Muscle of arm (tissue), 12 donors: ENCODE results near the gene SHISA9. TPM values are rescaled to one million over a fixed set of nuclear protein-coding genes. Genes with fewer than 3 reads are reported as not detected.

Experiments
- DNase-seq: peaks from one replicate; pipeline ENCODE4 v3.0.0-alpha.2; 2013
- polyA plus RNA-seq, 12 donors: library from polyadenylated mRNA; unstranded; fragments of 120-200 nt; gene quantifications; one replicate each; pipeline ENCODE4 v1.2.1, GENCODE V29; 2013; ENCODE audit not compliant: insufficient read length in 12 of 12

Gene SHISA9
- polyA plus RNA-seq, 12 donors = 0.03 to 9.6 (median 0.15) TPM; not detected in 1

DNA sequence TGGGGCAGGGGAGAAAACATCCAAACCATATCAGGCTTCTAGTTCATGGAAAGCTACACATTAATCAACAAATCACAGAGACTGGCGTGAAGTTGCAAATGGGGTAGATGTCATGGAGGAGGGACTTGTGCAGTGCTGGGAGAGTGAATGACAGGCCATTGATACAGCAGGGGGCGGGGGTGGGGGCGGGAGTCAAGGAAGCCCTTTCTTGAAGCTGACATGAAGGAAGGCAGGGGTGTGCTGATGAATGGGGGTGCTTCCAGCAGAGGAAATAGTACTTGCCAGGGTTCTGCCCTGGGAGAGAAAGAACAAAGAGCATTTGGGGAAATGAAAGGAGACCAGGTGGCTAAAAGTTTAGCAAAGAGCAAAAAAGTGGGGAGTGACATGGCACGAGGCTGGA lies 269.9 kb downstream of the SHISA9 start:
- DNase-seq = no peak

- no peak for DNase-seq
Measured at GRCh38 chr16:13176711-13177110, 275.3 kb downstream of the SHISA9 start.

DNA sequence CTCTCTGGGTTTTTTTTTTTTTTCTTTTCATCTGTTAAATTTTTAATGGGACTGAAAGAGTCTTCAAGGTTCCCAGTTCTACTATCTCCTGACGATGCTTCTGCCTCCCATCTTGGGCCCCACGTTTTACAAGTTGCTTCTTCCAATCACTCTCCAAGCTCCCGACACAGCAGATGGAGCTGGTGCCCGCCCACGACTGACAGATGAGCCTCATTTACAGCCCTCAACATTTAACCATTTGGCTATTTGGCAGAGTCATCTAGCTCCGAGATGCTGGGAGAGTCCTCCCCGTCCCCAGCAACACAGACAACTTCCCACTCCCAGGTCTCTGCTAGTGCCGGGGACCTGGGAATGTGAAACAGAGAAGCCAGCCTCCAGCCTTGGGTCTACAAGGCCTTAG lies 276.9 kb downstream of the SHISA9 start:
- no peak for DNase-seq

DNA sequence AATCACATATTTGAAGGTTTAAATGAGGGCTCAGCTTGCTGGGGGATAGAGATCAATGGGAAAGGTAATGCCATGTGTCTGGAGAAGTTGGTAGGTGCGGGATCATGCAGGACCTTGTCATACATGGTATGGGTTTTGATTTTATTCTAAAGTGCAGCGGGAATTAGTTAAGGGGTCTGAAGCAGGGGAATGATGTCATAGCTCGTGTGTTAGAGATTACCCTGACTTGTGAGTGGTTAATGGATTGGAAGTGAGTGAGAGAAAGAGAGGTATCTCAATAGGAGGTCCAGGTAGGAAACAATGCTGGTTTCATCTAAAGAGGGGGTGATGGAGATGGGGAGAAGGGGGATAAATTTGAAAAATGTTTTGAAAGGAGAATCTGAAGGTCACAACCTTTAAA lies 280.0 kb downstream of the SHISA9 start:
- no peak for DNase-seq

DNA sequence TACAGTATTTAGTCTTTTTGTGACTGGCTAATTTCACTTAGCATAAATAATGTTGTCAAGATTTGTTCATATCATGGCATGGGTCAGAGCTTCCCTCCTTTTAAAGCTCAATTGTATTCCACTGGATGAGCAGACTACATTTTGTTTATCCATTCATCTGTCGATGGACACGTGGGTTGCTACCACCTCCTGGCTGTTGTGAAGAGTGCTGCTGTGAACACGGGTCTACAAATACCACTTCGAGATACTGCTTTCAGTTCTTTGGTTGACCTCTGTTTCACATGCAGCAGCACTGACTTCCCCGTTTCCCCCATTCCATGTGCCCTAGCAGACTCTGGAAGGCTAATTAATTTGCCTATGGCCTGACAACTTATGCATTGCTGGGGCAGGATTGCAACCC lies 285.4 kb downstream of the SHISA9 start:
- DNase-seq = no peak

DNA sequence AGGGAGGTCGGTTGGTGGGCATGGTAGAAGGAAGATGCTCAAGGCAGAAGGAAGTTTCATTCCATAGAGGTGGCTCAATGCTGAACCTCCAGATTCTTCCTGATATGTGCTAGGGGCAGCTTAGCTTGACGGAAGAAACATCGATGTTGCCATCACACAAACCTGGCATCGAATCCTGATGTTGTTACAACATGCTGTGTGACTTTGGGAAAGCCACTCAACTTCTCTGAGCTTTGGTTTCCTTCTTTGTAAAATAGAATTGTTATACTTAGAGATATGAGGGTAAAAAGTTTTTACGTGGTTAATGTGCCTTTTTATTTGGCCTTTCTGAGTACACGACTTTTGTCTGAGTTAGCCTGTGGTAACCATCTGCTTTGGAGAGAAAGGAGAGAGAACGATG lies 287.9 kb downstream of the SHISA9 start:
- DNase-seq = no peak

GRCh38 chr16:13193721-13194120 lies 292.3 kb downstream of the SHISA9 start:
- DNase-seq = no peak

- no peak for DNase-seq
Measured at GRCh38 chr16:13194766-13195165, 293.4 kb downstream of the SHISA9 start.

GRCh38 chr16:13203725-13204124 lies 302.3 kb downstream of the SHISA9 start:
- no peak for DNase-seq

DNA sequence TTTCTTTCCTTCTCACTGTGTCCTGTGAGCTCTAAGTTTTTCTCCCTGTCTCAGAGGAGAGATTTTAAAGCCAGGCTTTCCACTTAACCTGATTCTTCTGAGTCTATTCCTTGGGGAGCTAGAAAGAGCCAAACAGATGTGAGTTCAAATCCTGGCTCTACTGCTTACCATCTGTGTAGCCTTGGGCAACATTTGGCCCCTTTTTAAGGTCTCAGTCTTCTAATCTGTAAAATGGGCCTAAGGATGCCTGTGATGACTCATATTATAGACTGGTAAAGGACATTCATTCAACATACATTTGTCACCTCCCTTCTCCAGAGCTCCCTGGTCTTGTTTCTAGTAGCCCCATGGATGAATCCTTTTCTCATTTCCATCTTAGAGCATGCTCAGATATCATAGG lies 304.0 kb downstream of the SHISA9 start:
- no peak for DNase-seq

GRCh38 chr16:13206606-13207005 lies 305.2 kb downstream of the SHISA9 start:
- DNase-seq = no peak

DNA sequence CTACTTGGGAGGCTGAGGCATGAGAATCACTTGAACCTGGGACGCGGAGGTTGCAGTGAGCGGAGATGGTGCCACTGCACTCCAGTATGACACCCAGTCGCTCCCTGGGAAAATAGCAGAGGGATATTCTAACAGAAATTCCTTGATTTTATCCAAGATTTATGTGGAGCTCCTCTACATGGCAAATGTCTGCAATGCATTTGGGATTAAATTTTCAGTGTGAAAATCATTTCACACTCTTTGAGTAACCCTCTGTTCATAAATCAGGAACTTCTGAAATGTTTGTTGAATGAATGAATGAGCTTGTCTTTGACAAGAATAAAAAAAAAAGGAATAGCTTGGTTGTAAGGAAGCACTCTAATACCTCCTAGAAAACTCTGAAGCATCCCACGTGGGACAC lies 305.8 kb downstream of the SHISA9 start:
- DNase-seq = no peak

- no peak for DNase-seq
Measured at GRCh38 chr16:13223666-13224065, 322.3 kb downstream of the SHISA9 start.

GRCh38 chr16:13229039-13229438 lies 327.6 kb downstream of the SHISA9 start:
- DNase-seq = no peak

DNA sequence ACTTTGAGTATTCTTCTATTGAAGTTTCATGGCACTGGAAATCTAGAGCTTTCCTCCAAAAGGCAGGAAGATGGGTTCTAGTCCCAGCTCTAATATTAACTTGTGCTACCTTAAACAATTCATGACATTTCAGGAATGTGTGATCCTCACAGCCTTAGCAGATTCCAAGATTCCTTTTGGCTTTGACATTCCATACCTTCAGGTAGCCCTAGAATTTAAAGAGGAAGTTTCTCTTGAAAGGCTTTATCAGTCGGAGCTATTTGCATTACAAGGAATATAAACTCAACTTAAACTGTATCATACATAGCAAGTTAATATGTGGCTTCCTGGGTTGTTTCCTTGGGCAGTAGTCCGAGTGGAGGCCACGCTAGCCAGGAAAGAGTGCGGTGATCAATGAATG lies 330.0 kb downstream of the SHISA9 start:
- DNase-seq = no peak

GRCh38 chr16:13234999-13235398 lies 333.6 kb downstream of the SHISA9 start:
- no peak for DNase-seq

DNA sequence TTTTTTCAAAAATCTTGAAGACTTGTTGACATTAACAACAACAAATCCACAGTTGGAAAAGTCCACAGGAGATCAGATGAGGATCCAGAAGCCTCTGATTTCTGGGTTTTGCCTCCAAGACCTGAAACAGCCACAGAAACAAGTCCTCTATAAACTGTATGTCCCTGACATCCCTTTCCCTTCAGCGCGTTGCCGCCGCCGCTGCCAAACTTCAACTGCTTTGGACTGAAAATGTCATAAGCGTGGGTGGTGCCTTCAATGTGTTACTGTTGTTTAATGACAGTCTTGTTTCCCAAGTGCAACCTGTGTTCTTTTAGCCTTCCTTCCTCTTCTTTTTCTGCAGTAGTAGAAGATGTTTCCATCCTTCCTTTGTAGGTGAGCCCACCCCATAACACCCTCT lies 334.9 kb downstream of the SHISA9 start:
- no peak for DNase-seq

DNA sequence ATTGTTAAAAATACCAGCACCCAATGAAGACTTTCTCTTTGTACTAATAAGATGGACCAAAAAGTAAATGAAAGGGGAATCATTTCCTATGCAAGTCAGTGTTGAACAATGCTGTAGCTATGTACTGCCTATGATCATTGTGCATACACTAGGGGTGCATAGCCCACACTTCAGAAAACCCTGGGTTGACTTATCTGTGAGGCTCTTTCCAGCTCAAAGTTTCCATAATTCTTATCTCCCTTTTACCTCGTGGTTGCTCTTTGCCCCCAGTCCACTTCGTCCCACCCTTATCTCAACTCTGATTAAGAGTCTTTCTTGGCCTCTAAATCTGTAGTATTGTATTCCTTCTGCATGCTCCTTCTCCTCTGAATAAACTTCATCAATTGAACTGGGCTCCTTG lies 336.8 kb downstream of the SHISA9 start:
- no peak for DNase-seq

- no peak for DNase-seq
Measured at GRCh38 chr16:13242201-13242600, 340.8 kb downstream of the SHISA9 start.

- no peak for DNase-seq
Measured at GRCh38 chr16:13244770-13245169, 343.4 kb downstream of the SHISA9 start.

DNA sequence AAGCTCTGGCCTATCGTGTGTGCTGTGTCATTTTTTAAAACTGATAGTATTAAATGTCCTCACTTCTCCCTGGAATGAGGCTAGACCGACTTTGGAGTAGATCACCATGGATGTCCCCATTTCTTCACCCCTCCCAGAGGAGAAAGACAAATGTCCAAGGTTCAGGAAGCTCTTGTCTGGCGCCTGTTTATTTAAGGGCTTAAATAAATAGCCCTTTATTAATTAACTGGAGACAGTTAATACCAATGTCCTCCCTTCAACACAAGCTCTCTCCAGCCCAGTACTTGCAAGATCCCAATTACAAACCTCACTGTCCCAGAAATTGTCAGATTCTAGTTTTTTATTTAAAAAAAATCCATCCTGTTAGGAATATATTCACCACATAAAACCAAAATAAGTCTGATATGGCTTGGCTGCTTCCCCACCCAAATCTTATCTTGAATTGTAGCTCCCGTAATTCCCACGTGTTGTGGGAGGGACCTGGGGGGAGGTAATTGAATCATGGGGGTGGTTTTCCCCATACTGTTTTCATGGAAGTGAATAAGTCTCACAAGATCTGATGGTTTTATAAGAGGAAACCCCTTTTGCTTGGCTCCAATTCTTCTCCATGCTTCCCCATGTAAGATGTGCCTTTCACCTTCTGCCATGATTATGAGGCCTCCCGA lies 344.4 kb downstream of the SHISA9 start:
- no peak for DNase-seq

GRCh38 chr16:13254998-13255614 lies 353.7 kb downstream of the SHISA9 start:
- no peak for DNase-seq

GRCh38 chr16:13262270-13263090 lies 361.1 kb downstream of the SHISA9 start:
- DNase-seq = no peak
